Activated naive CD4-positive, alpha-beta T cell treated with anti-CD3 and anti-CD28 coated beads, Interleukin-2, amount 50 U/mL, for 24 hours (primary cell): ENCODE measurements around the gene RAD18.

ENCODE experiments used
- H3K27ac Mint-ChIP-seq: one replicate; pipeline ENCODE4 v1.8.0; 2021; ENCODE audit warnings: mild to moderate bottlenecking, mixed read lengths
- H3K27me3 Mint-ChIP-seq: one replicate; pipeline ENCODE4 v1.8.0; 2021; ENCODE audit warnings: mixed read lengths
- H3K36me3 Mint-ChIP-seq: one replicate; pipeline ENCODE4 v1.8.0; 2021; ENCODE audit warnings: mixed read lengths
- H3K4me1 Mint-ChIP-seq: one replicate; pipeline ENCODE4 v1.8.0; 2021; ENCODE audit warnings: mixed read lengths
- H3K4me3 Mint-ChIP-seq: one replicate; pipeline ENCODE4 v1.8.0; 2021; ENCODE audit warnings: mild to moderate bottlenecking, mixed read lengths
- H3K9me3 Mint-ChIP-seq: one replicate; pipeline ENCODE4 v1.8.0; 2021; ENCODE audit warnings: mixed read lengths

RAD18 gene

GRCh38 chr3:8911781-8912180, 51.5 kb downstream of the RAD18 start:
- Mint-ChIP-seq H3K36me3 (peaks cover 35% of the 10 kb centered on the region), H3K4me3 (no peak overlapping the region), H3K9me3 (no peaks in the 10 kb centered on the region), H3K27ac (no peak overlapping the region), H3K27me3 (no peaks in the 10 kb centered on the region), H3K4me1 (no peaks in the 10 kb centered on the region)

- Mint-ChIP-seq H3K27me3 (no peaks in the 10 kb centered on the region), H3K9me3 (no peaks in the 10 kb centered on the region), H3K36me3 (peaks cover 43% of the 10 kb centered on the region), H3K27ac (no peak overlapping the region), H3K4me1 (no peaks in the 10 kb centered on the region), H3K4me3 (no peak overlapping the region)
These were observed 54.1 kb downstream of the RAD18 start for GRCh38 chr3:8909160-8909559.

GRCh38 chr3:8903191-8903590, 60.1 kb downstream of the RAD18 start:
- Mint-ChIP-seq H3K4me3 (no peak overlapping the region), H3K27me3 (no peaks in the 10 kb centered on the region), H3K9me3 (no peaks in the 10 kb centered on the region), H3K36me3 (peaks cover 45% of the 10 kb centered on the region), H3K27ac (no peak overlapping the region), H3K4me1 (no peaks in the 10 kb centered on the region)

GRCh38 chr3:8900869-8901268, 62.4 kb downstream of the RAD18 start:
- H3K9me3 Mint-ChIP-seq, result no peaks in the 10 kb centered on the region
- no peaks in the 10 kb centered on the region for H3K4me1 Mint-ChIP-seq
- no peaks in the 10 kb centered on the region for H3K27me3 Mint-ChIP-seq
- H3K36me3 Mint-ChIP-seq, result peaks cover 37% of the 10 kb centered on the region
- H3K27ac Mint-ChIP-seq, result no peak overlapping the region
- H3K4me3 Mint-ChIP-seq, result no peak overlapping the region

GRCh38 chr3:8899876-8900460, 63.3 kb downstream of the RAD18 start:
- Mint-ChIP-seq H3K27ac (no peak overlapping the region), H3K4me1 (no peaks in the 10 kb centered on the region), H3K36me3 (peaks cover 40% of the 10 kb centered on the region), H3K27me3 (no peaks in the 10 kb centered on the region), H3K9me3 (no peaks in the 10 kb centered on the region), H3K4me3 (no peak overlapping the region)

- H3K27me3 Mint-ChIP-seq, result no peaks in the 10 kb centered on the region
- H3K27ac Mint-ChIP-seq, result no peak overlapping the region
- H3K4me3 Mint-ChIP-seq, result no peak overlapping the region
- H3K4me1 Mint-ChIP-seq, result no peaks in the 10 kb centered on the region
- H3K36me3 Mint-ChIP-seq, result peaks cover 36% of the 10 kb centered on the region
- no peaks in the 10 kb centered on the region for H3K9me3 Mint-ChIP-seq
These were observed 67.4 kb downstream of the RAD18 start for GRCh38 chr3:8895829-8896228.

- Mint-ChIP-seq H3K4me3 (no peak overlapping the region), H3K4me1 (no peaks in the 10 kb centered on the region), H3K27me3 (no peaks in the 10 kb centered on the region), H3K9me3 (no peaks in the 10 kb centered on the region), H3K27ac (no peak overlapping the region), H3K36me3 (peaks cover 34% of the 10 kb centered on the region)
These were observed 70.3 kb downstream of the RAD18 start for GRCh38 chr3:8893001-8893400.

- Mint-ChIP-seq H3K4me1 (no peaks in the 10 kb centered on the region), H3K4me3 (no peak overlapping the region), H3K27ac (no peak overlapping the region), H3K9me3 (no peaks in the 10 kb centered on the region), H3K27me3 (no peaks in the 10 kb centered on the region), H3K36me3 (peaks cover 40% of the 10 kb centered on the region)
These were observed 71.5 kb downstream of the RAD18 start for GRCh38 chr3:8891774-8892173.

GRCh38 chr3:8891303-8891702, 72.0 kb downstream of the RAD18 start:
- no peaks in the 10 kb centered on the region for H3K27me3 Mint-ChIP-seq
- no peaks in the 10 kb centered on the region for H3K9me3 Mint-ChIP-seq
- H3K4me3 Mint-ChIP-seq, result no peak overlapping the region
- H3K36me3 Mint-ChIP-seq, result peaks cover 43% of the 10 kb centered on the region
- no peak overlapping the region for H3K27ac Mint-ChIP-seq
- H3K4me1 Mint-ChIP-seq, result no peaks in the 10 kb centered on the region

- peaks cover 48% of the 10 kb centered on the region for H3K36me3 Mint-ChIP-seq
- H3K4me1 Mint-ChIP-seq, result no peaks in the 10 kb centered on the region
- peaks cover 6% of the 10 kb centered on the region for H3K9me3 Mint-ChIP-seq
- no peak overlapping the region for H3K27ac Mint-ChIP-seq
- no peak overlapping the region for H3K4me3 Mint-ChIP-seq
- H3K27me3 Mint-ChIP-seq, result no peaks in the 10 kb centered on the region
These were observed 74.9 kb downstream of the RAD18 start for GRCh38 chr3:8888301-8888915.

- no peaks in the 10 kb centered on the region for H3K27me3 Mint-ChIP-seq
- H3K27ac Mint-ChIP-seq, result no peak overlapping the region
- no peaks in the 10 kb centered on the region for H3K4me1 Mint-ChIP-seq
These were observed 75.6 kb downstream of the RAD18 start for GRCh38 chr3:8887435-8888300.

GRCh38 chr3:8886546-8886945, 76.7 kb downstream of the RAD18 start:
- Mint-ChIP-seq H3K4me3 (no peak overlapping the region), H3K9me3 (peaks cover 6% of the 10 kb centered on the region), H3K27ac (no peak overlapping the region), H3K27me3 (no peaks in the 10 kb centered on the region), H3K4me1 (no peaks in the 10 kb centered on the region), H3K36me3 (peaks cover 45% of the 10 kb centered on the region)

More at GRCh38 chr3:8887435-8888300, 75.6 kb downstream of the RAD18 start:
- H3K4me3 Mint-ChIP-seq, result no peak overlapping the region
- H3K36me3 Mint-ChIP-seq, result peaks cover 48% of the 10 kb centered on the region
- H3K9me3 Mint-ChIP-seq, result peaks cover 6% of the 10 kb centered on the region

GRCh38 chr3:8885536-8886316, 77.5 kb downstream of the RAD18 start:
- Mint-ChIP-seq H3K27ac (no peak overlapping the region), H3K4me3 (no peak overlapping the region), H3K27me3 (no peaks in the 10 kb centered on the region), H3K4me1 (no peaks in the 10 kb centered on the region), H3K36me3 (peaks cover 48% of the 10 kb centered on the region), H3K9me3 (peaks cover 6% of the 10 kb centered on the region)

- Mint-ChIP-seq H3K4me1 (no peaks in the 10 kb centered on the region), H3K9me3 (peaks cover 6% of the 10 kb centered on the region), H3K27ac (no peak overlapping the region), H3K36me3 (peaks cover 48% of the 10 kb centered on the region), H3K4me3 (no peak overlapping the region), H3K27me3 (no peaks in the 10 kb centered on the region)
These were observed 78.5 kb downstream of the RAD18 start for GRCh38 chr3:8884630-8885290.

GRCh38 chr3:8882642-8883041, 80.6 kb downstream of the RAD18 start:
- Mint-ChIP-seq H3K27ac (no peak overlapping the region), H3K4me3 (no peak overlapping the region), H3K36me3 (peaks cover 39% of the 10 kb centered on the region), H3K9me3 (peaks cover 6% of the 10 kb centered on the region), H3K4me1 (no peaks in the 10 kb centered on the region), H3K27me3 (no peaks in the 10 kb centered on the region)
